Endodermal cell (in vitro differentiated cells): ENCODE data around the gene NOL9. TPM values are rescaled to one million over a fixed set of nuclear protein-coding genes. Genes with fewer than 3 reads are reported as not detected.

Experiments
- DNase-seq: peaks from one replicate; pipeline ENCODE4 v3.0.0-alpha.2; 2017
- H3K27ac ChIP-seq: 2 replicates; pipeline ENCODE4 v1.5.1; 2013; ENCODE audit warnings: mild to moderate bottlenecking, low read depth, low read length, moderate library complexity
- H3K27me3 ChIP-seq: 2 replicates; pipeline ENCODE4 v1.6.1; 2013; ENCODE audit warnings: mild to moderate bottlenecking, low read length, moderate library complexity; ENCODE audit not compliant: insufficient read depth, control insufficient read depth, poor library complexity, severe bottlenecking
- H3K36me3 ChIP-seq: 2 replicates; pipeline ENCODE4 v1.7.0; 2013; ENCODE audit warnings: mild to moderate bottlenecking, low read length, moderate library complexity; ENCODE audit not compliant: control insufficient read depth, insufficient read depth
- H3K4me1 ChIP-seq: one replicate; pipeline ENCODE4 v1.7.0; 2013; ENCODE audit warnings: low read length; ENCODE audit not compliant: control insufficient read depth, insufficient read depth
- H3K4me3 ChIP-seq: 2 replicates; pipeline ENCODE4 v1.5.1; 2013; ENCODE audit warnings: mild to moderate bottlenecking, low read length, moderate library complexity
- H3K9ac ChIP-seq: 2 replicates; pipeline ENCODE4 v1.6.1; 2013; ENCODE audit warnings: mild to moderate bottlenecking, low read length, moderate library complexity; ENCODE audit not compliant: poor library complexity, severe bottlenecking; ENCODE audit errors: extremely low read depth
- H3K9me3 ChIP-seq: 2 replicates; pipeline ENCODE4 v1.6.1; 2013; ENCODE audit warnings: mild to moderate bottlenecking, low read length, moderate library complexity; ENCODE audit not compliant: control insufficient read depth
- H3K27ac Mint-ChIP-seq: 2 replicates; pipeline ENCODE4 v1.8.0; 2020; ENCODE audit warnings: mixed read lengths
- H3K27me3 Mint-ChIP-seq: 2 replicates; pipeline ENCODE4 v1.8.0; 2021; ENCODE audit warnings: mild to moderate bottlenecking, mixed read lengths; ENCODE audit not compliant: insufficient read depth
- H3K36me3 Mint-ChIP-seq: 2 replicates; pipeline ENCODE4 v1.8.0; 2020; ENCODE audit warnings: low read depth, mixed read lengths
- H3K4me1 Mint-ChIP-seq: 2 replicates; pipeline ENCODE4 v1.8.0; 2020; ENCODE audit warnings: mixed read lengths
- H3K4me3 Mint-ChIP-seq: 2 replicates; pipeline ENCODE4 v1.8.0; 2020; ENCODE audit warnings: mild to moderate bottlenecking, moderate library complexity, mixed read lengths
- H3K9me3 Mint-ChIP-seq: 2 replicates; pipeline ENCODE4 v1.8.0; 2020; ENCODE audit warnings: mild to moderate bottlenecking, mixed read lengths
- CTCF ChIP-seq: fragments of 200-600 bp; sonication (generic); conservative IDR thresholded peaks from 2 replicates; pipeline ENCODE4 v1.5.0; 2021; ENCODE audit warnings: antibody characterized with exemption, mild to moderate bottlenecking
- WGBS, 2 experiments: methylation state at CpG; one replicate each; pipeline versions ENCODE4 v1.1.5 to v1.1.7; 2013; ENCODE audit warnings: missing lambda C conversion rate in 2 of 2, mixed read lengths in 1 of 2; ENCODE audit not compliant: insufficient coverage in 1 of 2, insufficient read length in 1 of 2; 5-methylcytosine and 5-hydroxymethylcytosine counted together
- long read RNA-seq, 4 experiments: library from polyadenylated mRNA in 2 of 4; library from RNA in 1 of 4; library from capped mRNA in 1 of 4; stranded (forward) in 3 of 4; unstranded in 1 of 4; transcript quantifications; one replicate each; pipeline ENCODE4 v2.0.0, GENCODE V29; 2020 to 2021; ENCODE audit warnings: inconsistent platforms in 1 of 4
- polyA plus RNA-seq, 2 experiments: library from polyadenylated mRNA; stranded (reverse); fragments of 50-300 nt; gene quantifications; one replicate each; pipeline ENCODE4 v1.2.3, GENCODE V29; 2013
- total RNA-seq, 2 donors: library from RNA; stranded (reverse); fragmentation: NEBNext Ultra II Directional in 1 of 2; extraction: Animal tissue kit (Norgen Biotek cat#: 25700) in 1 of 2; gene quantifications; 2 replicates in 1 of 2; 3 replicates in 1 of 2; pipeline ENCODE4 v1.2.1, GENCODE V29; 2021

Gene NOL9
- 10 to 100 TPM; 35.0 to 43.9 TPM for total RNA-seq
- polyA plus RNA-seq (2013, experiment 1 of 2): 16.8 TPM
- 13.5 TPM for polyA plus RNA-seq (2013, experiment 2 of 2)
- long read RNA-seq, experiment 1, full-length matches to known transcripts: 1 of 2 reads
- long read RNA-seq, experiment 1, partial matches to known transcripts: 0 of 2 reads
- long read RNA-seq, experiment 1, other reads (novel, unspliced or antisense): 1 of 2 reads
- long read RNA-seq, experiment 2, full-length matches to known transcripts: 6 of 12 reads
- long read RNA-seq, experiment 2, partial matches to known transcripts: 1 of 12 reads
- long read RNA-seq, experiment 2, other reads (novel, unspliced or antisense): 5 of 12 reads
- long read RNA-seq, experiment 3, full-length matches to known transcripts: 5 of 10 reads
- long read RNA-seq, experiment 3, partial matches to known transcripts: 0 of 10 reads
- long read RNA-seq, experiment 3, other reads (novel, unspliced or antisense): 5 of 10 reads
- long read RNA-seq, experiment 4, partial matches to known transcripts: 0 of 1 reads
- long read RNA-seq, experiment 4, other reads (novel, unspliced or antisense): 1 of 1 reads

DNA sequence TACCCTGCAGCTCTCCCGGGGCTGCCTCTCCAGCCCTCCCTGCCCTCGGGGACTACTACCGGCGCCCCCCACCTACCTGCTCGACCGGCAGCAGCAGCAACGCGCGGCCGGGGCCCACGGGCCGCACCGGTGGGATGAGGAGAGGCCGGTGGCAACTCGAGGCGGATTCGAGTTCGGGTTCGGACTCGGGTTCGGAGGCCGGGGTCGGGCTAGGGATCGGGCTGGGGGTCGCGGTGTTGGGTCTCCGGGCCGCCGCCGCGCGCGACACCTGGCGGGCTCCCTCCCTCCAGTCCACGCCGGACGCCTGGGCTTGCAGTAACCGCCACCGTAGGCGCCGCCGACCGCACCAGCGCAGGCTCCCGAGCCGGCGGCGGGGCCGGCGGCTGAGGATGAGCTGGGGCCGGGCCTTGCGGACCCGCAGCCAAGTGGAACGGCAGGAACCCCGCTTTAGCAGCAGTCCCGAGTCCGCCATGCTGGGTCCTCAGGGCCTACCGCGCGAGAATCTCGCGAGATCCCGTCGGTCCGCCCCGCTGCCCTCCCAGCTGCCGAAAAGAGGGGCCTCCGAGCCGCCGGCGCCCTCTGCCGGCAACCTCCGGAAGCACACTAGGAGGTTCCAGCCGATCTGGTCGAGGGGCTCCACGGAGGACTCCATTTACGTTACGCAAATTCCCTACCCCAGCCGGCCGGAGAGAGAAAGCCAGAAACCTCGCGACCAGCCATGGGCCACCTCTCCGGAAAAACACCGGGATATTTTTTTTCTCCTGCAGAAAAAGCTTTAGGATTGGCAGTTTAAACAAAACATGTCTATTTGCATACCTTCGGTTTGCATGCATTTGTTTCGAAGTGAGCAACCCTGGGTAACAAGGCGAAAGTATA, at the start of gene NOL9:
NOL9 (minus strand) TSS at position 483 of the 876 bp plus-strand sequence; CDS start at position 472, 11 bp downstream.
- Histone ChIP-seq H3K27me3 (no peaks in the 10 kb centered on the region), H3K27ac (peak within 1 kb of the TSS; percentile 44), H3K4me3 (peak within 1 kb of the TSS; percentile 88), H3K9me3 (no peaks in the 10 kb centered on the region), H3K4me1 (no peaks in the 10 kb centered on the region), H3K36me3 (peaks cover 15% of the 10 kb centered on the region), H3K9ac (peak within 1 kb of the TSS; percentile 92)
- peak; percentile 98 for DNase-seq
- no peaks in the 10 kb centered on the region for H3K9me3 Mint-ChIP-seq
- H3K4me1 Mint-ChIP-seq: peaks cover 8% of the 10 kb centered on the region
- peaks cover 15% of the 10 kb centered on the region for H3K36me3 Mint-ChIP-seq
- H3K4me3 Mint-ChIP-seq: peak within 1 kb of the TSS; percentile 78
- WGBS, 2 experiments: 4 to 6% methylated on average over 51 to 87 of the region's 87 CpGs
- TF ChIP-seq CTCF: peak; percentile 92
- peak within 1 kb of the TSS; percentile 48 for H3K27ac Mint-ChIP-seq
- H3K27me3 Mint-ChIP-seq: no peaks in the 10 kb centered on the region

GRCh38 chr1:6603238-6603914, 49.1 kb upstream of the NOL9 start:
- Mint-ChIP-seq H3K4me3 (peak overlapping the region; percentile 75), H3K27ac (peak overlapping the region; percentile 94), H3K4me1 (peaks cover 19% of the 10 kb centered on the region), H3K36me3 (no peaks in the 10 kb centered on the region), H3K27me3 (no peaks in the 10 kb centered on the region), H3K9me3 (no peaks in the 10 kb centered on the region)
- 2 to 10% methylated on average over 13 to 36 of the region's 36 CpGs for WGBS, 2 experiments
- DNase-seq: peak; percentile 82
- Histone ChIP-seq H3K36me3 (peaks cover 9% of the 10 kb centered on the region), H3K27ac (peak overlapping the region; percentile 96), H3K27me3 (no peaks in the 10 kb centered on the region), H3K9me3 (no peaks in the 10 kb centered on the region), H3K9ac (peak overlapping the region; percentile 45), H3K4me1 (peaks cover 10% of the 10 kb centered on the region), H3K4me3 (peak overlapping the region; percentile 69)
- TF ChIP-seq CTCF: no peak
